Mucosa of stomach (tissue), 1 donor: Measurements from ENCODE around the gene MARCHF4.

Experiments used
- H3K27me3 ChIP-seq: one replicate; pipeline ENCODE4 v1.7.0; 2013; ENCODE audit warnings: mild to moderate bottlenecking, low read length; ENCODE audit not compliant: control insufficient read depth, insufficient read depth
- H3K36me3 ChIP-seq: one replicate; pipeline ENCODE4 v1.7.0; 2013; ENCODE audit warnings: low read length; ENCODE audit not compliant: control insufficient read depth, insufficient read depth
- H3K4me1 ChIP-seq: one replicate; pipeline ENCODE4 v1.7.0; 2013; ENCODE audit warnings: mild to moderate bottlenecking, low read length; ENCODE audit not compliant: control insufficient read depth, insufficient read depth
- H3K4me3 ChIP-seq: one replicate; pipeline ENCODE4 v1.7.0; 2013; ENCODE audit warnings: low read length
- H3K9ac ChIP-seq: one replicate; pipeline ENCODE4 v1.7.0; 2013; ENCODE audit warnings: mild to moderate bottlenecking, low read length, moderate library complexity
- H3K9me3 ChIP-seq: one replicate; pipeline ENCODE4 v1.7.0; 2013; ENCODE audit warnings: mild to moderate bottlenecking, low read length, moderate library complexity; ENCODE audit not compliant: control insufficient read depth
- donor health status: Pancreatic carcinoma.

The MARCHF4 gene

GRCh38 chr2:216371721-216372702 lies at the start of gene MARCHF4:
MARCHF4 (minus strand) TSS chr2:216372483; CDS start chr2:216370260, 2,223 bp downstream.
- Histone ChIP-seq H3K36me3 (no peaks in the 10 kb centered on the region), H3K9ac (no peak within 1 kb of the TSS), H3K4me3 (no peak within 1 kb of the TSS), H3K27me3 (peaks cover 42% of the 10 kb centered on the region), H3K9me3 (no peaks in the 10 kb centered on the region), H3K4me1 (no peaks in the 10 kb centered on the region)

GRCh38 chr2:216420367-216421101 lies 48.3 kb upstream of the MARCHF4 start:
- Histone ChIP-seq H3K36me3 (peaks cover 15% of the 10 kb centered on the region), H3K9ac (no peak overlapping the region), H3K4me1 (no peaks in the 10 kb centered on the region), H3K4me3 (no peak overlapping the region), H3K27me3 (no peaks in the 10 kb centered on the region), H3K9me3 (no peaks in the 10 kb centered on the region)

- Histone ChIP-seq H3K27me3 (no peaks in the 10 kb centered on the region), H3K9me3 (no peaks in the 10 kb centered on the region), H3K9ac (no peak overlapping the region), H3K4me3 (no peak overlapping the region), H3K36me3 (peaks cover 6% of the 10 kb centered on the region), H3K4me1 (no peaks in the 10 kb centered on the region)
Observed at GRCh38 chr2:216418981-216419380, 46.7 kb upstream of the MARCHF4 start.

- Histone ChIP-seq H3K4me1 (no peaks in the 10 kb centered on the region), H3K36me3 (no peaks in the 10 kb centered on the region), H3K9me3 (no peaks in the 10 kb centered on the region), H3K27me3 (no peaks in the 10 kb centered on the region), H3K4me3 (no peak overlapping the region), H3K9ac (no peak overlapping the region)
Observed at GRCh38 chr2:216416571-216417307, 44.5 kb upstream of the MARCHF4 start.

- no peaks in the 10 kb centered on the region for H3K36me3 ChIP-seq
- H3K4me3 ChIP-seq: no peak overlapping the region
- no peaks in the 10 kb centered on the region for H3K9me3 ChIP-seq
- H3K4me1 ChIP-seq: no peaks in the 10 kb centered on the region
- no peaks in the 10 kb centered on the region for H3K27me3 ChIP-seq
- H3K9ac ChIP-seq: no peak overlapping the region
Observed at GRCh38 chr2:216415541-216415940, 43.3 kb upstream of the MARCHF4 start.

- H3K9ac ChIP-seq: no peak overlapping the region
- no peaks in the 10 kb centered on the region for H3K36me3 ChIP-seq
- H3K27me3 ChIP-seq: no peaks in the 10 kb centered on the region
- no peaks in the 10 kb centered on the region for H3K9me3 ChIP-seq
- H3K4me3 ChIP-seq: no peak overlapping the region
- H3K4me1 ChIP-seq: no peaks in the 10 kb centered on the region
Observed at GRCh38 chr2:216414772-216415319, 42.6 kb upstream of the MARCHF4 start.

GRCh38 chr2:216413882-216414281 lies 41.6 kb upstream of the MARCHF4 start:
- H3K36me3 ChIP-seq: no peaks in the 10 kb centered on the region
- H3K9ac ChIP-seq: no peak overlapping the region
- H3K27me3 ChIP-seq: no peaks in the 10 kb centered on the region
- no peak overlapping the region for H3K4me3 ChIP-seq
- H3K4me1 ChIP-seq: no peaks in the 10 kb centered on the region
- no peaks in the 10 kb centered on the region for H3K9me3 ChIP-seq

- Histone ChIP-seq H3K9ac (peak within 1 kb of the TSS; percentile 91), H3K4me3 (peak within 1 kb of the TSS; percentile 86), H3K36me3 (no peaks in the 10 kb centered on the region), H3K9me3 (no peaks in the 10 kb centered on the region), H3K4me1 (no peaks in the 10 kb centered on the region), H3K27me3 (peaks cover 2% of the 10 kb centered on the region)
Observed at GRCh38 chr2:216412022-216412999, 40.0 kb upstream of the MARCHF4 start, which contains the start of gene SMARCAL1. SMARCAL1 (plus strand) TSS chr2:216412484; CDS start chr2:216414705, 2,221 bp downstream.

GRCh38 chr2:216410550-216410949 lies 38.3 kb upstream of the MARCHF4 start:
- Histone ChIP-seq H3K9me3 (no peaks in the 10 kb centered on the region), H3K9ac (no peak overlapping the region), H3K27me3 (peaks cover 2% of the 10 kb centered on the region), H3K4me3 (no peak overlapping the region), H3K4me1 (no peaks in the 10 kb centered on the region), H3K36me3 (no peaks in the 10 kb centered on the region)

- Histone ChIP-seq H3K9me3 (no peaks in the 10 kb centered on the region), H3K4me3 (no peak overlapping the region), H3K27me3 (peaks cover 2% of the 10 kb centered on the region), H3K9ac (no peak overlapping the region), H3K4me1 (no peaks in the 10 kb centered on the region), H3K36me3 (no peaks in the 10 kb centered on the region)
Observed at GRCh38 chr2:216408426-216409290, 36.4 kb upstream of the MARCHF4 start.
